ENCODE results near the gene EFNB3. TPM values are rescaled to one million over a fixed set of nuclear protein-coding genes. Genes with fewer than 3 reads are reported as not detected.

EFNB3 gene
- total and polyA plus RNA-seq, 8 donors = 0.29 to 2.9 (median 1.3) TPM; not detected in 2

GRCh38 chr17:7710301-7710700, 5.3 kb downstream of the EFNB3 start:
- no peak for DNase-seq
- Histone ChIP-seq H3K4me3 (no peak overlapping the region), H3K9me3 (no peaks in the 10 kb centered on the region), H3K4me1 (peaks cover 3 to 9% (median 6%) of the 10 kb centered on the region in 4 donors), H3K27ac (no peak overlapping the region), H3K27me3 (peaks cover 14 to 100% (median 35%) of the 10 kb centered on the region in 3 donors), H3K36me3 (no peaks in the 10 kb centered on the region)
- intact Hi-C loops (cut with DNase I; ENCODE audit: low total_unique reads) = no loop called here
- WGBS, 5 donors = 72 to 85% (median 82%) methylated on average over 7 of the region's 7 CpGs
- no peak for TF ChIP-seq EP300 (IDR thresholded peaks at IDR 0.05)
- TF ChIP-seq POLR2A (IDR thresholded peaks at IDR 0.05) = no peak
- TF ChIP-seq POLR2AphosphoS5 (IDR thresholded peaks at IDR 0.05) = no peak
- TF ChIP-seq, protein P1, sequence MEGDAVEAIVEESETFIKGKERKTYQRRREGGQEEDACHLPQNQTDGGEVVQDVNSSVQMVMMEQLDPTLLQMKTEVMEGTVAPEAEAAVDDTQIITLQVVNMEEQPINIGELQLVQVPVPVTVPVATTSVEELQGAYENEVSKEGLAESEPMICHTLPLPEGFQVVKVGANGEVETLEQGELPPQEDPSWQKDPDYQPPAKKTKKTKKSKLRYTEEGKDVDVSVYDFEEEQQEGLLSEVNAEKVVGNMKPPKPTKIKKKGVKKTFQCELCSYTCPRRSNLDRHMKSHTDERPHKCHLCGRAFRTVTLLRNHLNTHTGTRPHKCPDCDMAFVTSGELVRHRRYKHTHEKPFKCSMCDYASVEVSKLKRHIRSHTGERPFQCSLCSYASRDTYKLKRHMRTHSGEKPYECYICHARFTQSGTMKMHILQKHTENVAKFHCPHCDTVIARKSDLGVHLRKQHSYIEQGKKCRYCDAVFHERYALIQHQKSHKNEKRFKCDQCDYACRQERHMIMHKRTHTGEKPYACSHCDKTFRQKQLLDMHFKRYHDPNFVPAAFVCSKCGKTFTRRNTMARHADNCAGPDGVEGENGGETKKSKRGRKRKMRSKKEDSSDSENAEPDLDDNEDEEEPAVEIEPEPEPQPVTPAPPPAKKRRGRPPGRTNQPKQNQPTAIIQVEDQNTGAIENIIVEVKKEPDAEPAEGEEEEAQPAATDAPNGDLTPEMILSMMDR (IDR thresholded peaks at IDR 0.05) = no peak

DNA sequence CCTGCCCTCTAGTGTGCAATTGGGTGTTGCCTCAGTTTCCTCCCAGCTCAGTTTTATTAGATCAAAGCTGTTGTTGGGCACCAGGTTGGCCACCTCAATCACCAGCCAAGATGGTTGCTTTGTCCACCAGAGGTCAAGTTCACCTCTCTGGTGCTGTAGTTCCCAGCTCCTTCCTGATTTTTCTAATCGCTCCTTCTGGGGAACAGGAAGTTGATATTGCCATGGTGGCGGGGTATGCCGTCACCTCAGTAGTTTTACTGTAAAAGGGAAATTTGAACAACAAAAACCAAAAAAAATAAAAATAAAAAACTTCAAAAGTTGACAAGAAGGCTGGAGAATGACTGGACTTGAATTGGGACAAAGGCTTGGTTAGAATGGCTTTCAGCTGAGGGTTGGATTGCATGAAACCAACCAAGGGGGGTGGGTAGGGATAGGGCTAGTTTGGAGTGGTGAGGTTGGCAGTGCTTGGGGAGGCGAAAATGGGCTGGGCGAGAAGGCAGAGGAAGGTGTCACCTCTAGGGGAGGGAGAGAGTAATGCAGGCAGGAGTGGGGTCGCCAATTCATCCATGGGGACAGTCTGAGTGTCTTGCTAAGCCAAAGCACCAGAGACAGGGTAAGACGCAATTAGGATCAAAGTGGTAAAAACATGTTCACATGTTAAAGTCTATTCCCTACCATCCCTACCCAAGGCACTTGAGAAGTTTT, 6.2 kb downstream of the EFNB3 start:
- TF ChIP-seq, protein P1 (IDR thresholded peaks at IDR 0.05) = no peak
- TF ChIP-seq POLR2AphosphoS5 (IDR thresholded peaks at IDR 0.05) = no peak
- no peak for TF ChIP-seq EP300 (IDR thresholded peaks at IDR 0.05)
- TF ChIP-seq POLR2A (IDR thresholded peaks at IDR 0.05) = no peak
- Histone ChIP-seq H3K4me3 (no peak overlapping the region), H3K36me3 (no peaks in the 10 kb centered on the region), H3K27ac (no peak overlapping the region), H3K4me1 (peaks cover under 1 to 3% (median 2%) of the 10 kb centered on the region in 4 donors), H3K27me3 (peaks cover 9 to 100% (median 31%) of the 10 kb centered on the region in 3 donors), H3K9me3 (no peaks in the 10 kb centered on the region)
- no peak for DNase-seq
- intact Hi-C loops (cut with DNase I; ENCODE audit: low total_unique reads) = no loop called here
- WGBS, 5 donors = 71 to 85% (median 80%) methylated on average over 7 of the region's 7 CpGs

GRCh38 chr17:7712111-7712771, 7.2 kb downstream of the EFNB3 start:
- no peak for TF ChIP-seq POLR2AphosphoS5 (IDR thresholded peaks at IDR 0.05)
- TF ChIP-seq, protein P1 (IDR thresholded peaks at IDR 0.05) = no peak
- TF ChIP-seq EP300 (IDR thresholded peaks at IDR 0.05) = no peak
- no peak for TF ChIP-seq POLR2A (IDR thresholded peaks at IDR 0.05)
- 9 to 15% (median 11%) methylated on average over 17 to 19 of the region's 19 CpGs for WGBS, 5 donors
- Histone ChIP-seq H3K9me3 (no peaks in the 10 kb centered on the region), H3K4me1 (peaks cover 11 to 13% (median 12%) of the 10 kb centered on the region in 4 donors), H3K27me3 (peaks cover 9 to 100% (median 41%) of the 10 kb centered on the region in 3 donors), H3K4me3 (no peak overlapping the region), H3K27ac (no peak overlapping the region), H3K36me3 (no peaks in the 10 kb centered on the region)
- DNase-seq = no peak
- intact Hi-C loops (cut with DNase I; ENCODE audit: low total_unique reads) = no loop called here

DNA sequence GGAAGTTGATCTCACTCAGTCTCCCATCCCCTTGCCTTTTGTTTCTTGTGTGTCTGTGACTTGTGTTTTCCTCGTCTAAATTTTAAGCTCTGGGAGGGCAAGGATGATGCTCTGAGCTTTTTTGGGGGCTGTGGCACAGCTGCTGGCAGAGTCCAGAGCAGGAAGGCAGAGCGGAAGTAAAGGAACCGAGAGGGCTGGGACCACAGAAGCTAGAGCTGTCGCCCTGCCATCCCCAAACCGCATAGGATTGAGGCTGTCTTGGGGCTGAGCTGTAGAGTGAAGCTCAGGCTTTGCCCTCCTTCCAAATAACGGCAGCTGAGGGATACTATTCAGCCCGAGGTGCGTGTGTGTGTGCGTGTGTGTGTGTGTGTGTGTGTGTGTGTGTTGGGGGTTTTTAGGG, 8.8 kb downstream of the EFNB3 start:
- TF ChIP-seq, protein P1 (IDR thresholded peaks at IDR 0.05) = no peak
- TF ChIP-seq POLR2AphosphoS5 (IDR thresholded peaks at IDR 0.05) = no peak
- TF ChIP-seq POLR2A (IDR thresholded peaks at IDR 0.05) = no peak
- no peak for DNase-seq
- no peaks in the 10 kb centered on the region for H3K9me3 ChIP-seq
- 27 to 40% (median 35%) methylated on average over 7 to 9 of the region's 9 CpGs for WGBS, 5 donors
- H3K4me1 ChIP-seq = peaks cover 17 to 25% (median 23%) of the 10 kb centered on the region in 4 donors
- intact Hi-C loops (cut with DNase I; ENCODE audit: low total_unique reads) = no loop called here
- H3K36me3 ChIP-seq = no peaks in the 10 kb centered on the region
- H3K4me3 ChIP-seq = no peak overlapping the region
- H3K27me3 ChIP-seq = peaks cover 9 to 99% (median 39%) of the 10 kb centered on the region in 3 donors
- H3K27ac ChIP-seq = no peak overlapping the region

All from stomach (tissue), 9 donors.